Smooth muscle cell of the brain vasculature (primary cell): Measurements from ENCODE around the gene DBP.

Experiments used
- DNase-seq: peaks from one replicate; pipeline ENCODE4 v3.0.0-alpha.2; 2012; ENCODE audit warnings: low read depth, low spot score

Gene DBP

DNA sequence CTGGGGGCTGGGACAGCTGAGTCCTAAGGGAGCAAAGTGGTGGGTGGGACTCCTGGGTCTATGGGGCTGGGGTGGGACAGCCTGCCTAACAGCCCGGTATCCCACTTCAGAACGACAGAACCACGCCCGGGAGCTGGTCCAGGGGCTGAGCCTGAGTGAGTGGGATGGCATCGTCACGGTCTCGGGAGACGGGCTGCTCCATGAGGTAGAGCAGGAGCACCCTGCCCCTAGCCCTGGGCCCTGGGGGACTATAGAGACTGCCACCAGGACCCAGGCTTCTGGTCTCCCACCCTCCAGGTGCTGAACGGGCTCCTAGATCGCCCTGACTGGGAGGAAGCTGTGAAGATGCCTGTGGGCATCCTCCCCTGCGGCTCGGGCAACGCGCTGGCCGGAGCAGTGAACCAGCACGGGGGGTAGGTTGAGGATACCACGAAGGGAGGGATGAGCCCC lies 9.3 kb downstream of the DBP start:
- DNase-seq = no peak

DNA sequence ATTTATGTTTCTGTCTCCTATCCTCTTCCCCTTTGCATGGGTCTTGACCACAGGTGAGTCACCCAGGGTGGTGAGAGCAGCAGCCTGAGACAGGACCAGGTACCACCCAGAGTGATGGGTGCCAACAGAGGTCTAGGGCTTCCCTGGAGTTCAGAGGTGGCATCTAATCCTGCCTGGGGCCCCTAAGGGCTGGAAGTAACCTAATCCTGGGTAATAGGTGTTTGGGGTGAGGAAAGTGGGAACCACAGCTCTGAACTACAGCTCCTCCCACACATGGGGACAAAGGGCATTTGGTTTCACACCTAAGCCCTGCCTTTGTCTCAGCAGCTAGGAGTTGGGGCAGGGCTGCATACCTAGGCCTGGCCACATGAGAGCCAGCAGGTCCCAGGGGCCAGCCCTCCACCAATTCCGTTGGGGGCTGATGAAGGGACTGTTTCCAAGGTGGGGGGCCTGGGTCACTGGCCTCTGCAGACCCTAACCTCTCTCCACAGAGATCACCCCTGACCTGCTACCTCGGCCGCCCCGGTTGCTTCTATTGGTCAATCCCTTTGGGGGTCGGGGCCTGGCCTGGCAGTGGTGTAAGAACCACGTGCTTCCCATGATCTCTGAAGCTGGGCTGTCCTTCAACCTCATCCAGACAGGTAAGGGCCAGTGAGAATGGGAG lies 9.8 kb downstream of the DBP start:
- no peak for DNase-seq

DNA sequence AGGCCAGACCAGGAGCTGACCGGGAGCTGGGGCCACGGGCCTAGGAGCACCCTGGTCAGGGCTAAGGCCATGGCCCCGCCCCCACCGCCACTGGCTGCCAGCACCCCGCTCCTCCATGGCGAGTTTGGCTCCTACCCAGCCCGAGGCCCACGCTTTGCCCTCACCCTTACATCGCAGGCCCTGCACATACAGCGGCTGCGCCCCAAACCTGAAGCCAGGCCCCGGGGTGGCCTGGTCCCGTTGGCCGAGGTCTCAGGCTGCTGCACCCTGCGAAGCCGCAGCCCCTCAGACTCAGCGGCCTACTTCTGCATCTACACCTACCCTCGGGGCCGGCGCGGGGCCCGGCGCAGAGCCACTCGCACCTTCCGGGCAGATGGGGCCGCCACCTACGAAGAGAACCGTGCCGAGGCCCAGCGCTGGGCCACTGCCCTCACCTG lies 11.3 kb downstream of the DBP start:
- DNase-seq = no peak

DNA sequence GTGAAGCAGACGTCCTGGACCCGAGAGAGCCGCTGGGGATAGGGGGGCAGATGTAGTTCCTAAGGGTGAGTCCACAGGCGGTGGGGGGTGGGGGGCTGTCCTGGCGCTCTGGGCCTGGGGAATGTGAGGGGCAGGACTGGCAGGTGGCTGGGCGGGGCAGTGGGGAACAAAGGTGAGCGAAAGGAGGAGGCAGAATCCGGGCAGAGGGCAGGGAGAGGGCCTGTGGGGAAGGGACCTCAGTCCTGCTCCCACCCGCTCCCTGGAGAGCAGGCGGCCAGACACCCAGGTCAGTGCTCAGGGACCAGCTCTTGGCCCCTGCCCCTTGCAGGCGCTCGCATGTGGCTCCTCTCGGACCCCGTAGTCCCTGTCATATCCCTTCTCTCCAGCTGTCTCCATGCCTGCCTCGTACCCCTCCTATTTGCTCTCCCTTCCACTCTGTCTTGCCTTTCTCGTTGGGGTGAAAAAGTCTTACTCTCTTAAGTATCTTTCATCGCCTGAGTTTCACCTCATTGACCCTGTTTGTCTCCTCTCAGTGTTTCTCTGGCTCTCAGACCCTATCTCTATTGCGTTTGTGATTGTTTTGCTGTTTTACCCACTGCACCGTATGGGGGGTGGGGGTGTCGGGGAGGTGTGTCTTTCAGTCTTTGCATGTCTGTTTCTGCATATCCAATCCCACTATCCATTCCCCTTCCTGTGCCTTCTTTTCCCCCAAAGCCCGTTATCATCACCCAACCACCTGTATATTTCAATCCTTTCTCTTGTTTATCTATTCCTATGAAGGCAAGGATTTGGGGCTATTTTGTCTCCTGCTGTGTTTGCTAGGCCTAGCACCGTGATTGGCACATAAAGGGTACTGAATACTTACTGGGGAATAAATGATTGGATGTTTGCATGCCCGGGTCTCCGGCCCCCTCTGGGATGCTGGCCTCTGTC lies 12.1 kb downstream of the DBP start:
- DNase-seq = no peak

DNA sequence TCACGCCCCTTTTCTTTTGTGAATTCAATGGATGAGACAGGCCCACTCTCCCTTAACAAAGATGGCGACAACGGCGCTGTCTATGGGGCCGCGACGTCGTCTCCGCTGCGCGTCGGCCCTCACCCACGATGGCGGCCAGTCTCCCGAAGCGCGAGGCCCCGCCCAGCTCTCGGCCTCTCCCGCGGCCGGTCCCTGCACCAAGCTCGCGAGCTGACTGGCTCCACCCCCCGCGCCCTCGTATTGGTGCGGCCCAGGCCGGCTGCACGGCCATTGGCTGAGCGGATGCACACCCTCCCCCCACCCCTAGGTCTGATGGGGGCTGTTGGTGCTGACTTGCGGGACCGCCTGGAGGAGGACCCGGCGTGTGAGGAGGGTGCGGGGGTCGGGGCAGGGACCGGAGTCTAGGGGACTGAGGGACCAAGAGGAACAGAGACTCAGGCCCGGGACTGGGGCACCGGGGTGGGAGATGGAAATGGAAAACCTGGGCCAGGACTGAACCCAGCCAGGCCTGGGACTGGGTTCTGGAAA lies 13.0 kb downstream of the DBP start:
- no peak for DNase-seq

DNA sequence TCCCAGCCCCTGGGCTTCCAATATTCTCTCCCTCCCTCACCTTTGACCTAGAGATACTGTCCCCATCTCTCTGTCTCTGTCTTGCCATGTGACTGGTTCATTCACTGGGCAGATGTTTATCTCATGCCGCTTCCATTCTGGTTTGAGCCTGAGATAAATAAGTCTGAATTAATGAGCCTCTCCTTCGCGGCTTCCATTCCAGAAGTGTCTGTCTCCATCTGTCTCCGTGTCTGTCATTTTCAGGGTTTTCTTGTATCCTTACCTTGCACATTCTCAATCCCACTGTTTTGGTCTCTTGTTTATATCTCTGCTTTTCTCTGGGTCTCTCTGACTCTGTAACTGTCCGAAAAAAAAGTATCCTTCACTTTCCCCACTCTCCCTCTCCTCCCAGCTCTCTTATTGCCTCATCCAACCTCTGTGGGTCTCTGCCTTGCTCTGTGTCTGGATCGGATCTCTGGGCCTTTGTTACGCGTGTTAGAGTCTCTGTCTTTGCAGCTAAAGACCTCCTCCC lies 13.6 kb downstream of the DBP start:
- DNase-seq = no peak

DNA sequence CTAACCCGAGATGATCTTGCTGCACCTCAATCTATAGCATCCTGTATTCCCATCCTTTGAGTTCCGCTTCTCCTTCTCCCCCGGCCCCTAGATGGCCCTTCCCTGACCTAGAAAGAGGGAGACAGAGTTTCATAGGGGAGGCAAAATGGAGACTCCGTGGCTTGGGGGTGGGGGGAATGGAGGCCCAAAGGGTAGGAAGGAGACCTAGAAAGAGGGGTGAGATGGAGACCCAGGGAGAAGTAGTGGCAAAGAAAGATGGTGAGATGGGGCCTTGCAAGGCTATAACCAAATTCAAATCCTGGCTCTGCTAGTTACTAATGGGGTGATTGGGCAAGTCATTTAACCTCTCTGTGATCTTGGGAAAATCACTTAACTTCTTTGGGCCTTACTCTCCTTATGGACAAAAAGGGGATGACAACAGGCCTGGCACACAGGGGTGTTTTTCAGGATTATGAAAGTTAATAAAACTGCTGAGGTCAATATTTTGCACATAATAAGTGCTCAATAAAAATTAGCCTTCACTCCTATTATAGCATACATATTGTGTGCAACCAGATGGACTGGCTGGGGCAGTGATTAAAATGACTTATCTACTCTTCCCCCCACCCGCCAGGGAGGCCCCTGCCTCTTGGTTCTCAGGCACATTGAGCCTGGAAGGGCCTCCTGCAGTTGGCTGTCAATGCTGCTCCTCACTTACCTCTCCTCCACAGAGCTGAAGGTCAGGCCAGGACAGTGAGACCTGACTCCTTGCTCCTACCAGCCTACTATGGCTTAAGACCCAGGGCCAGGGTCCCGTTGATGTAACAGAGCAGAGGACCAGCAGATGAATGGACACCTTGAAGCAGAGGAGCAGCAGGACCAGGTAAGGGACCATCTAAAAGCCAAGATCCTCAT lies 17.2 kb downstream of the DBP start:
- no peak for DNase-seq

DNA sequence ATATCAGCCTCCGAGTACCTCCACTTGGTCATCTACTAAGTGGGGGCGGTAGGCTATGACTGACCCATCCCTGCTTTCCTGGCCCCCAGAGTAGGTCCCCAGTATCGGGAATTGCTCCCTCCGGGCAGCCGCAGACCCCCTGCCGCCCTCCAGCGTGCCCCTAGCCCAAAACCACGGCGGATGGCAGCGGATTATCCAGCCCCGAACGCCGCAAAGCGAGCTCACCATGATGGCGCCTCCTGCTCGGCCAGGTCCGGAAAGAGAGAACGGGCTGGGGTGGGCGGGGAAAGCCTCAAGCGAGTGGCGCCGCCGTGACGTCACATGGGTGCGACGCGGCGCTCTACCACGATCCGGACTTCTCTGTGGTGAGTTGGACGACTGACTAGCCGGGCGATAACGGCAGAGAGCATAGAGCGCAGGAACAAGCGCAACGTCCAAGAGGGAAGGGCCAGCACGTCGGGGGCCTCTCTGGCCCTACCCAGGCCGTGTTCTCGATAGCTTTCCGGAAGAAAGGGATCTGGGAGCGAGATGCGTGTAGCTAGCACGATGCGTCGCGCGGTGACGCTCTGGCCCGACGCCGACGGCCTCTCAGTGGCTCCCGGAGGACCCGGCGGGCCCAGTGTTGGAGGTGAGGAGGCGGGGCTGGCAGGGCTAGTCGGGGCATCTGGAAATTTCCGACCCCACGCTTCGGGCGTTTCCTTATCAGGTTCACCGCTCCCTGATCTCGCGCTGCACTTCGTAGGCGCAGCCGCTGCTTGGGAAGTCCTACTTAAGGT lies 18.1 kb downstream of the DBP start, which contains the start of the genes RPL18 and SPHK2:
RPL18 (minus strand) TSS at position 263 of the 776 bp plus-strand sequence; CDS start at position 228, 35 bp downstream.
SPHK2 (plus strand) TSS at position 591 of the 776 bp plus-strand sequence. CDS start 1,009 bp downstream, outside the sequence.
- peak; percentile 99 for DNase-seq

DNA sequence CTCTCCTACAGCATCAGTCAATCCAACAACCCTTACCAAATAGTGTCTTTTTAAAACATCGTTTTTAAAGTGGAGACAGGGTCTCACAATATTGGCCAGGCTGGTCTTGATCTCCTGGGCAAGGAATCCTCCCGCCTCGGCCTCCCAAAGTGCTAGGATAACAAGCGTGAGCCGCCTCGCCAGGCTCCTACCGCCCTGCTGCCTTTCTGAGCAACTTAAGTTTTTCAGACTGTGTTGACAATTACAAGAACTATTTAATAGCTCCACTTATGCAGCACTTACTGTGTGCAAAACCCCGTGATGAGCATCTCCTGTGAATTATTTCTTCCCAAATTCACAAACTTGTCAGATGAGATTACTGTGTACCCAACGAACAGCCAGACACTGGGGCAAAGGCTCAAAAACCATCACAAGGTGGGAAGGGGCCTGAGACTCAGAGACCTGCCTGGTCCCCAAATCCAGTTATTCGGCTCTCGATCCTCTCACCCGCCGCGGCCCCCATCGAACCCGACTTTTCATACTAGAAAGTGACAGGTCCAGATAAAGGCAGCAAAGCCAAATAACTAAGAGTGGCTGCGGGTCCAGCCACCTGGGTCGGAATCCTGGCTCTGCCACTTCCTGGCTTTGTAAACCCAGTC lies 18.8 kb downstream of the DBP start:
- no peak for DNase-seq

DNA sequence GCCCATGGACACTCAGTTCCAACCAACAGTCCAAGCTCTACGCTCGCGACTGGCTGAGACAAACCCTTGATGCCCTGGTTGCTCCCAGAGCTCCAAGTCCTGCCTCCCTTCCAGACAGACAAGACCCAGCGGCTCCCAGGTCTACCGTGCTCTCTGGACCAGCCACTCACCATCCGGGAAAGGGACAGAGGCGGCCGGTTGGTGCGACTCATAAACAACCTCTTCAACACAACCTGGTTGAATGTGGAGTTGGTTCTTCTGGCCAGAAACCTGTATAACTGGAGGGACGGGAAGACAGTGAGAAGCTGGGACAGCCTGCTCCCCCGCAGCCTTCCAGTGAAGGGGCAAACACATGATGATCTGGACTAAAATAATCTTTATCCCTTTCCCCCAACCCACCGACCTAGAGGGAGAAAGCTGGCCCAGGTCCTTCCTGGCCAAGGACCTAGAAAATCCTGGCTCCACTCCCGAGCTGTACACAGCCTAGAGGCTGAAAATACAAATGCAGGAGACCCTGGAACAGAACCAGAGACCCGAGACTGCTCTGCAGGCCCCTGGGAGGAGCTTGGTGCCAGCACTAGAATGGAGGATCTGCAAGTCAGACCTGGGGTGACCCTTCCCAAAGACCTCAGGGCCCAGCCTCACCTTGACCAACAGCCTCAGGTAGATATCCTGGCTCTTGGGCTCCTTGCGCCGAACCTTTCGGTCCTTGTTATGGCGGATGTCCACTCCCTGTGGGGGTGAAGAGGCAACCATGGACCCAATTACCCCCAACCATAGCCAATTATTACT lies 19.8 kb downstream of the DBP start:
- DNase-seq = no peak

DNA sequence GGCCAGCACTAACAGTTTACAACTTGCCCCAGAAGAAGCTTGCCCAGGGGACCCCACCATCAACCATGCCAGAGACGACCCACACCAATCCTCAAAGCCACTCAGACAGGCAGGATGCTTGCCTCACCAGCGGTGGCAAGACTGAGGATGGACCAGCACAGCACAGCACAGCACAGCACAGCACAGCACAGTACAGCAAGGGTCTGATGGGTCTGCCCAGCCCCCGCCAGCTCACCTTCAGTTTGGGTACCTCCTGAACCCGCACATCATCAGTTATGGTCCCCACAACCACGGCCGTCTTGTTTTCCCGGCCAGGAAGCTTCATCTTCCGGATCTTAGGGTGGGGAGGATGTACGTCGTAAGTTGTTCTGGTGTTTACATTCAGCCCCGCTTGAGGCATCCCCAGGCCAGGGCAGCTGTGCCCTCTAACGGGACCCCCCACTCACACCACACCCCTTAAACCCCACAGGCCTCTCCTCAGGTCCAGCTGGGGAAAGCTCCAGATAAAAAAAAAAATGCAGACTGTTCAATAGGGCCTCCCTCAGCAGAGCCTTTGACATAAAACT lies 20.6 kb downstream of the DBP start:
- DNase-seq = no peak

DNA sequence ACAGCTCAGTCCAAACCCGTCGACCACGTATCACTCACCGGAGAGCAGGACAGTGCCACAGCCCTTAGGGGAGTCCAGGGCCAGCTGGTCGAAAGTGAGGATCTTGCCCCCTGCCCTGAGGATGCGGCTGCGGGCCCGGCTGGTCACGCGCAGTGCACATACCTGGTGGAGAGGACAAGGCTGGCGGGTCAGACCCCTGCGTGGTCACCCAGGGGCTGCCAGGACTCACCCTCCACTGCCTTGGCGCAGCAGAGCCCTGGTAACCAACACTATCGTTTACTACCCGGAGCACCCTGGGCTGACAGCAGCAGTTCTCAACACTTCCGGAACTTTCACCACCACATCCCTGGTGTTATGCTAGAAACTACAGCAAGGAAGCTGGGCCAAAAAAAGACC lies 21.1 kb downstream of the DBP start:
- no peak for DNase-seq

DNA sequence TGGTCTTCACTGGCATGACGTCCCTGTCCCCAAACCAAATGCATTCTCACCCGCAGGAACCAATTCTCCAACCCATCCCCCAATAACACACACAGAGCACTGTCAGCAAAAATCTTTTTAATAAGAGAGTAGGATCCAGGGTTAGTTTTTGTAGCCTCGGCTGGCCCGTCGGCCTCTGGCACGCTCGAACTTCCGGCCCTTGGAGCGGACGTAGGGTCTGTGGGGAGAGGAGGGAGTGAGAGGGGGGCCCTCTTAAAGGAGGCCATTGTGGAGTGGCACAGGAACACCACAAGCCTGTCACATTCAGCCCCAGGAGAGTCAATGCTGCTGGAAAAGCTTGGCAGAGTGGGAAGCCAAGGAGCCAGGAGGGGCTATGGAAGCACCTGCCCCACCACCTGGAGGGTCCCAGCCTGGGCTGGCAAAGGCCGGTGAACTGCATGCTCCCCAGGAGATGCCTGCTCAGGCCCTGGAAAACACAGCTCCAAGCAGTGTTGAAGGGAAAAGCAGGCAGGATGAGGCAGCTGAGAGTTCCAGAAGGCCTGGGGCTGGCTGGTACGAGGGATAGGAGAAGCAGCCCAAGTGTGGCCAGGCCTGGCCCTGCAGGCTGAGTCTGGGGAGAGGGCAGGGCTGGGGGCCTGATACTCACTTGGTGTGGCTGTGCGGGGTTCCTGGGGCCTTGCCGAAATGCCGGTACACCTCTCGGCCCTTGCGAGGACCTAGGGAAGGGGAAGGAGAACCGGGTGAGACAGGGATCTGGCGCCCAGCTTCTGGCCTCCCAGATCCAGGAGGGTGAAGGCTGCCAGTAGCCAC lies 21.7 kb downstream of the DBP start:
- no peak for DNase-seq

DNA sequence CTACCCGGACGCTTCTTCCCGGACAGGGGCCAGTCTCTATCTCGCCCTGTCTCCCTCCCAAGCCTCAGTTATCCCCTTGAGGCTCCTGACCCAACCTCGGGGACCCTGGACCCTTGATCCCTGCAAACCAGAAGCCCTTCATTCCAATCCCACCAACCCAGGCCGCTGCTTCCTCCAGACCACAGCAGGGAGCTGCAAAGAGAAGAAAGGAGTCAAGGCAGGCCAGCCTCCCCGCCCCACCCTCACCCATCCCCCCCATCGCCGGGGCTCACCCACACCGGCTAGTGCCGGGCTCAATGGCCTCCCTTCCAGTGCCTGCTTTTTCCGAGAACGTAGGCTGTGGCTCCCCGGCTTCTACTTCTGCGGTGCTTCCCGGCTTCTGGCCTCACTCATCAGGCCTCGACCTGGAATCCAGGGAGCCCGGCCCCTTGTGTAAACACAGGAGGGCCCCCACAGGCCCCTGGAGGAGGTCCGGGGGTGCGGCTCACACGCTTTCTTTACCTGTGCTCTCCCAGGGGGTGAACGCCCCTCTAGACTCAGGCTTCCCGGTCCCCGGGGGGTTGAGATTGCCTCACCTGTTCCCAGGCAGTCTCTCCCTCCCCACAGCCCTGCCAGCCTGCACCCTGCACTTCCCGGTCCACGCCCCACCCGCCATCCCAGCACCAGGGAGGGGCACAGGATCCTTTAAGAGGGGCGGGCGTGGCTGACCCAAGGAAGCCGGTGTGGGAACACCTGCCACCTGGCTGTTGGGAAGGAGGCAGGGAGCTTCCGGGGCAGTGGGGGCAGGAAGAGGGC lies 22.5 kb downstream of the DBP start, which contains the start of gene FAM83E:
FAM83E (minus strand) TSS at position 641 of the 795 bp plus-strand sequence. CDS start 1,704 bp downstream, outside the sequence.
- no peak for DNase-seq

DNA sequence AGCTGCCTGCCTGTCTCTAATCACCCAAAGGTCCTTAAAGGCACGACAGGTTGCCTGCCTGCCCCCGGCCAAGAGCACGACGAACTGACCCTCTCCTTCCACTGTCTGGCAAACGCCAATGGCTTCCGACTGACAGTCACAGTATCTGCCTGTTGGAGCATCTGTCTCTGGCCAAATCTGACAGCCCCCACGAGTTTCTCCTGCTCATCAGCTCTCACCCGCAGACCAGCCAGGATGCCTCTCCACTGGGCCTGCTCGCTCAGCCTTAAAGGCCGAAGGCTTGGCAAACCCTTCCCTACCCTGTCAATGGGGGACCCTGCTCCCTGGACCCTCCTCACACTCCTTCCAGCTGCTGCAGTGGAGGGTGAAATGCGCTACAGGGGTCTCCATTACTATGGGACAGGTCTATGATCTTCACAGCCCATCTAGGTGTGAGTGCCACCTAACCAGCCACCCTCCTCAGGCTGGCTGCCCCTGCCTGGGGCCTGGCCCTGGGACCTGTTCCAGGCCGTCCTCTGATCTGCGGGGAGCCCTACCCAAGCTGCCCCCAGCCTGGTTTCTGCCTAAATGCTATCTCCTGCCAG lies 23.2 kb downstream of the DBP start:
- no peak for DNase-seq
